ENCODE measurements around the gene SLC6A2. TPM values are rescaled to one million over a fixed set of nuclear protein-coding genes. Genes with fewer than 3 reads are reported as not detected.

Gene SLC6A2
- total and polyA plus RNA-seq, 8 donors = 0.13 to 0.73 TPM; not detected in 6

DNA sequence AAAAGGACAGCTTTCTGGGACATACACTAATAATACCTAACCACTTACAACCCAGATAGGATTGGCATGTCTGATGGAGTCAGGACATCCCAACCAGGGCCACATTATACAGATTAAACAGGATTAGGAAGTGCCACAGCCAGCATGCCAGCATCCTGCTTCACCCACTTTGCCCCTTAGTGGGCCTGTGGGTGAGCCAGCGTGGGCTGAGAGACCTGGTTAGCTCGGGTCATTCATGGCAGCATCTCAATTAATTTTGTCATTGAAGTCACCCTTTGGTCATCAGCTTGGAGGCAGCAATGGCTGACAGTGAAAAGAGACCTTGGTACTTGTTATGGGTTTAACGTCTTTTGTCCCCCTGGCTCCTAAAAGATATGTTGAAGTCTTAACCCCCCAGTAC, 29.9 kb upstream of the SLC6A2 start:
- Histone ChIP-seq H3K4me1 (no peaks in the 10 kb centered on the region), H3K9me3 (no peaks in the 10 kb centered on the region), H3K27me3 (no peaks in the 10 kb centered on the region), H3K27ac (no peak overlapping the region), H3K36me3 (no peaks in the 10 kb centered on the region), H3K4me3 (no peak overlapping the region)
- TF ChIP-seq POLR2A (IDR thresholded peaks at IDR 0.05) (no peak), EP300 (IDR thresholded peaks at IDR 0.05) (no peak), CTCF (IDR thresholded peaks at IDR 0.05) (no peak), POLR2AphosphoS5 (IDR thresholded peaks at IDR 0.05) (no peak)
- WGBS, 5 donors = 69 to 92% (median 86%) methylated on average over 3 of the region's 3 CpGs
- no peak for DNase-seq
- intact Hi-C loops (cut with DNase I; ENCODE audit: low total_unique reads) = no loop called here

- WGBS, 5 donors = 67 to 74% (median 71%) methylated on average over 6 of the region's 6 CpGs
- H3K27ac ChIP-seq = no peak overlapping the region
- H3K4me3 ChIP-seq = no peak overlapping the region
- no peaks in the 10 kb centered on the region for H3K27me3 ChIP-seq
- H3K4me1 ChIP-seq = no peaks in the 10 kb centered on the region
- H3K9me3 ChIP-seq = no peaks in the 10 kb centered on the region
- no peaks in the 10 kb centered on the region for H3K36me3 ChIP-seq
- DNase-seq = no peak
- intact Hi-C loops (cut with DNase I; ENCODE audit: low total_unique reads) = no loop called here
- TF ChIP-seq POLR2A (IDR thresholded peaks at IDR 0.05) (no peak), POLR2AphosphoS5 (IDR thresholded peaks at IDR 0.05) (no peak), EP300 (IDR thresholded peaks at IDR 0.05) (no peak), CTCF (IDR thresholded peaks at IDR 0.05) (no peak)
Measured at GRCh38 chr16:55628306-55628968, 27.4 kb upstream of the SLC6A2 start.

DNA sequence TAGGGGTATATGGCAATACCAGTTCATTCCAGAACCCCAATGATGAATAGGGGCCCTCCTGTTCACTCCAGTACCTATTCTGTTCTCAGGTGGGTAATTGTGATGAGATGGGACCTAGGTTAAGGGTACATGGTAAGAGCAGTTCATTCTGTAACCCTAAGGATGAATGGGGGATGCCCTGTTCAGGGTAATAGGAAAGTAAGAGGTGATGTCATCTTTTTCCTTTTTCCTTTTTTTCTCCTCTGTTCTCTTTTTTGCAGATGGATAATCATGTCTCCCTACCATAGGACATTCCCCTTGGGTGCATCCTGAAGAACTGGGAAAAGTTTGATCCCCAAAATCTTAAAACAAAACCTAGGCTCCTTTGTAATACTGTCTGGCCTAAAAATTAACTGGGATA, 25.0 kb upstream of the SLC6A2 start:
- Histone ChIP-seq H3K27ac (no peak overlapping the region), H3K9me3 (no peaks in the 10 kb centered on the region), H3K4me1 (no peaks in the 10 kb centered on the region), H3K27me3 (no peaks in the 10 kb centered on the region), H3K4me3 (no peak overlapping the region), H3K36me3 (no peaks in the 10 kb centered on the region)
- TF ChIP-seq CTCF (IDR thresholded peaks at IDR 0.05) = no peak
- no peak for TF ChIP-seq EP300 (IDR thresholded peaks at IDR 0.05)
- TF ChIP-seq POLR2AphosphoS5 (IDR thresholded peaks at IDR 0.05) = no peak
- TF ChIP-seq POLR2A (IDR thresholded peaks at IDR 0.05) = no peak
- intact Hi-C loops (cut with DNase I; ENCODE audit: low total_unique reads) = no loop called here
- no peak for DNase-seq

- intact Hi-C loops (cut with DNase I; ENCODE audit: low total_unique reads) = no loop called here
Measured at GRCh38 chr16:55632259-55632658, 23.5 kb upstream of the SLC6A2 start.

More at GRCh38 chr16:55632259-55632658, 23.5 kb upstream of the SLC6A2 start:
- Histone ChIP-seq H3K27me3 (no peaks in the 10 kb centered on the region), H3K4me1 (no peaks in the 10 kb centered on the region), H3K27ac (no peak overlapping the region), H3K36me3 (no peaks in the 10 kb centered on the region), H3K4me3 (no peak overlapping the region), H3K9me3 (no peaks in the 10 kb centered on the region)
- no peak for DNase-seq
- TF ChIP-seq POLR2AphosphoS5 (IDR thresholded peaks at IDR 0.05) = no peak
- TF ChIP-seq POLR2A (IDR thresholded peaks at IDR 0.05) = no peak
- no peak for TF ChIP-seq EP300 (IDR thresholded peaks at IDR 0.05)
- no peak for TF ChIP-seq CTCF (IDR thresholded peaks at IDR 0.05)
